ENCODE data around the gene CIZ1. TPM values are rescaled to one million over a fixed set of nuclear protein-coding genes. Genes with fewer than 3 reads are reported as not detected.

The CIZ1 gene
- total RNA-seq, 1 donor from 2014 or later, result 156 TPM

DNA sequence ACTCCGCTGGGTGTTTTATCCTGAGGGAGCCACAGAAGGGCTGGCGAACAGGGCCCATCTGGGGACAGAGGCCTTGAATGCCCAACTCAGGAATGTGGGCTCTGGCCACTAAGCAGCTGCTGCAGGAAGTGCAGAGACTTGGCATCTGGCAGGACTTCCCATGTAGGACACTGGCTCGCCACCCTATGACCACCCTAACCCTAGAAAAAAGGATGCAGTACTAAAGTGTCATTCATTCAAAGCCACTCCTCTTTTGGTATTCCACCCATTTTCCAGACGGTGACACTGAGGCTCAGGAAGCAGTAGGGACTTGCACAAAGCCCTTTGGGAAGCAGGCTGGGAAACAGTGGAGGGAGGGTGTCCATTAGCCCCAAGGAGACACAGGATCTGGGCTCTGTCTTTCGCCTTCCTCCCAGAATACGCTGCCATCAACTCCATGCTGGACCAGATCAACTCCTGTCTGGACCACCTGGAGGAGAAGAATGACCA lies 28.3 kb downstream of the CIZ1 start:
- TF ChIP-seq, protein P1, sequence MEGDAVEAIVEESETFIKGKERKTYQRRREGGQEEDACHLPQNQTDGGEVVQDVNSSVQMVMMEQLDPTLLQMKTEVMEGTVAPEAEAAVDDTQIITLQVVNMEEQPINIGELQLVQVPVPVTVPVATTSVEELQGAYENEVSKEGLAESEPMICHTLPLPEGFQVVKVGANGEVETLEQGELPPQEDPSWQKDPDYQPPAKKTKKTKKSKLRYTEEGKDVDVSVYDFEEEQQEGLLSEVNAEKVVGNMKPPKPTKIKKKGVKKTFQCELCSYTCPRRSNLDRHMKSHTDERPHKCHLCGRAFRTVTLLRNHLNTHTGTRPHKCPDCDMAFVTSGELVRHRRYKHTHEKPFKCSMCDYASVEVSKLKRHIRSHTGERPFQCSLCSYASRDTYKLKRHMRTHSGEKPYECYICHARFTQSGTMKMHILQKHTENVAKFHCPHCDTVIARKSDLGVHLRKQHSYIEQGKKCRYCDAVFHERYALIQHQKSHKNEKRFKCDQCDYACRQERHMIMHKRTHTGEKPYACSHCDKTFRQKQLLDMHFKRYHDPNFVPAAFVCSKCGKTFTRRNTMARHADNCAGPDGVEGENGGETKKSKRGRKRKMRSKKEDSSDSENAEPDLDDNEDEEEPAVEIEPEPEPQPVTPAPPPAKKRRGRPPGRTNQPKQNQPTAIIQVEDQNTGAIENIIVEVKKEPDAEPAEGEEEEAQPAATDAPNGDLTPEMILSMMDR (IDR thresholded peaks at IDR 0.05; ENCODE audit: unreplicated experiment), result no peak
- Mint-ChIP-seq H3K4me1 (ENCODE audit: unreplicated experiment) (peaks cover 4% of the 10 kb centered on the region), H3K36me3 (ENCODE audit: low read depth, unreplicated experiment) (peaks cover 21% of the 10 kb centered on the region), H3K27ac (ENCODE audit: unreplicated experiment) (no peak overlapping the region), H3K4me3 (ENCODE audit: unreplicated experiment) (no peak overlapping the region), H3K27me3 (ENCODE audit: unreplicated experiment) (peaks cover 6% of the 10 kb centered on the region), H3K9me3 (ENCODE audit: unreplicated experiment) (no peaks in the 10 kb centered on the region)
- no peak for DNase-seq (ENCODE audit: low spot score)

DNA sequence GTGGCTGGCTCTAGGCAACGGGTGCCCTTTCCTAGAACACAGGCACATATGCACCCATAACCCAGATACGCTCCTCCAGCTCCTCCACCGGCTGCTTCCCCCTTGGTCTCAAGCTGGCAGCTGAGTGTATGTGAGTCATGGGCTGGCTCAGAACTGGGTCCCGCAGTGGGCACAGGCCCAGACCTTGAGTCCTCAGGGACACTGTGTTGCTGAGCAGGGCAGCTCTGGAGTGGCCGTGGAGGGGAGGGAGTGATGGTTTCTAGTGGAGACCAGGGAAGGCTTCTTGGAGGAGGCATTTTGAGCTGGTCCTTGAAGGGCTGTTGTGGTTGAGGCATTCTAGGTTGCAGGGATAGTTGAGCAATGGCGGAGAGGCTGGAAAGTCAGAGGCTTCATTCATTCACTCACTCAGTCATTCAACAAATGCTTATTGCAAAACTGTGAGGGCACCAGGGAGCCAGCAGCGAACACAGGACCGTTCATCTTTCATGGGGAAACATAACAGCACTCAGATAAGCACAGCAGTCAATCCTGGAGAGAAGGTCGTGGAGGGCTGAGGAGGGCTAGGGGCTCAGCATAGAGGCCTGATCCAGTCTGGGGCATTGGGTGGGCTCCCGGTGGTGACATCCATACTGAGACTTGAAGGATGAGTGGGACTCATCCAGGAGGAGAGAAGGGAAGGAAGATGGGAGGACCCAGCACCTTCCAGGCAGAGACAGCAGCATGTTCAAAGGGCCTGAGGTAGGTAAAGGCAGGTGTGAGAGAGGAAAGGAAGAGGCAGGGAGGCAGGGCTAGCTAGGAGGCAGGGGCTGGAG lies 29.0 kb downstream of the CIZ1 start:
- Mint-ChIP-seq H3K4me3 (ENCODE audit: unreplicated experiment) (peak overlapping the region; percentile 22), H3K4me1 (ENCODE audit: unreplicated experiment) (peaks cover 4% of the 10 kb centered on the region), H3K36me3 (ENCODE audit: low read depth, unreplicated experiment) (peaks cover 21% of the 10 kb centered on the region), H3K27ac (ENCODE audit: unreplicated experiment) (peak overlapping the region; percentile 24), H3K27me3 (ENCODE audit: unreplicated experiment) (peaks cover 6% of the 10 kb centered on the region), H3K9me3 (ENCODE audit: unreplicated experiment) (no peaks in the 10 kb centered on the region)
- TF ChIP-seq, protein P1 (IDR thresholded peaks at IDR 0.05; ENCODE audit: unreplicated experiment), result no peak
- no peak for DNase-seq (ENCODE audit: low spot score)

DNA sequence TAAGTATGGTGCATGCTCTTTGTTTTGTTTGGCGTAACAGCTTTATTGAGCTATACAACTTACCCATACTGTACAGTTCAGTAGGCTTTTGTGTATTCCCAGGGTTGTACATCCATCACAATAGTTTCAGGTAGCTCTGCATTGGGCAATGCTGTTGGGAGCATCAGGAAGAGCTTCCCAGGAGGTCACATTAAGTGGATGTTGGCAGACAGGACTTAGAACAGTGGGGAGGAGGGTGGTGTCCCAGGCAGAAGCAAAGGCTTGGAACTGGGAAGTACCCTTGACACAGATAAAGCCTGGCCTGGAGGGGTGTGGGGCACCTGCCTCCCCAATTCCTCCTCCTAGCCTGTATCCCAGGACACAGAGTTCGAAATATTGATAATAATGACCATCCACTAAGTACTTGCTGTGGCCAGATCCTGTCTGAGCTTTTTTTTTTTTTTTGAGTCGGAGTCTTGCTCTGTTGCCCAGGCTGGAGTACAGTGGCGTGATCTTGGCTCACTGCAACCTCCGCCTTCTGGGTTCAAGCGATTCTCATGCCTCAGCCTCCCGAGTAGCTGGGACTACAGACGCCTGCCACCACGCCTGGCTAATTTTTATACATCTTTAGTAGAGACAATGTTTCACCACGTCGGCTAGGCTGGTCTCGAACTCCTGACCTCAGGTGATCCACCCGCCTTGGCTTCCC lies 30.0 kb downstream of the CIZ1 start:
- DNase-seq (ENCODE audit: low spot score), result no peak
- no peaks in the 10 kb centered on the region for H3K9me3 Mint-ChIP-seq (ENCODE audit: unreplicated experiment)
- H3K36me3 Mint-ChIP-seq (ENCODE audit: low read depth, unreplicated experiment), result peaks cover 14% of the 10 kb centered on the region
- no peak overlapping the region for H3K27ac Mint-ChIP-seq (ENCODE audit: unreplicated experiment)
- peak overlapping the region; percentile 82 for H3K4me3 Mint-ChIP-seq (ENCODE audit: unreplicated experiment)
- peaks cover 6% of the 10 kb centered on the region for H3K27me3 Mint-ChIP-seq (ENCODE audit: unreplicated experiment)
- TF ChIP-seq, protein P1 (IDR thresholded peaks at IDR 0.05; ENCODE audit: unreplicated experiment), result no peak
- H3K4me1 Mint-ChIP-seq (ENCODE audit: unreplicated experiment), result peaks cover 4% of the 10 kb centered on the region

DNA sequence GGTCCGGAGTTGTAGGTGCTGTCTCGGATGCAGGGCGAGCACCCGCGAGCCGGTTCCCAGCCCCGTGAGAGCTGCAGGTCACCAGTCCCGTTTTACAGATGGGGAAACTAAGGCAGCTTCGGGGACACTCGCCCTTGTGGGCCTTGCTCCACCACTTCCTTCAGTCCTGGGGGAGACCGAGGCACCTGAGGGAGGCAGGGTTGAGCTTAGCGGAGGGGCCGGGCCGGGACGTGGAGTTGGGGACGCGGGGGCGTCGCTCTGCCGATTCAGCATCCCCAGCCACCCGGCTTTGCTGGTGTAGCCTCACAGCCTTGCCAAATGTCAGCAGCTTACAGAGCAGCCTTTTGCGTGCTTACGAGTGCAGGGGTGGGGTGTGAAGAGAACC lies 30.8 kb downstream of the CIZ1 start:
- H3K9me3 Mint-ChIP-seq (ENCODE audit: unreplicated experiment), result no peaks in the 10 kb centered on the region
- H3K4me3 Mint-ChIP-seq (ENCODE audit: unreplicated experiment), result peak overlapping the region; percentile 82
- peaks cover 4% of the 10 kb centered on the region for H3K4me1 Mint-ChIP-seq (ENCODE audit: unreplicated experiment)
- no peak overlapping the region for H3K27ac Mint-ChIP-seq (ENCODE audit: unreplicated experiment)
- TF ChIP-seq, protein P1 (IDR thresholded peaks at IDR 0.05; ENCODE audit: unreplicated experiment), result no peak
- H3K27me3 Mint-ChIP-seq (ENCODE audit: unreplicated experiment), result peaks cover 6% of the 10 kb centered on the region
- peaks cover 14% of the 10 kb centered on the region for H3K36me3 Mint-ChIP-seq (ENCODE audit: low read depth, unreplicated experiment)
- no peak for DNase-seq (ENCODE audit: low spot score)
